Measurements from ENCODE around the gene NUBP2. TPM values are rescaled to one million over a fixed set of nuclear protein-coding genes. Genes with fewer than 3 reads are reported as not detected.
A peak's percentile ranks its signal among the peaks of the same experiment; 100 is the strongest.

NUBP2 gene
- total RNA-seq, 1 experiment from 2014 or later, result 103 TPM

DNA sequence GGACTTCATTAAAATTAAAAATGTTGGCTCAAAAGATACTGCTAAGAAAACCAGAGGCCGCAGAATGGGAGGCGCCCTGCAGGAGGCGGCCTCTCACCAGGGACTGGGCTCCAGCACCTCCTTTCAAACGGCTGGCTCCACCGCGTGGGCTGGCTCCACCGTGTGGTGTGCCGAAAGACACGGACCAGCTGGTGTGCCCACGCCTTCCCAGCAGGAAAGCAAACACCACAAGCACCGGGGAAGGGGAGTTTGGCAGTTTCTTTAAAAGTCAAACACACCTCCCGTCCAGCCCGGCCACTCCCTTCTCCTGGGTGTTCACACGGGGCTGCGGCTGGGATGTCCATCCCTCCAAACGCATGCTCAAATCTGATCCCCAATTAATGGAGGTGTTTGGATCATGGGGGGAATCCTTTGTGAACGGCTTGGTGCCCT is 30.0 kb downstream of the NUBP2 start:
- TF ChIP-seq, protein P1, sequence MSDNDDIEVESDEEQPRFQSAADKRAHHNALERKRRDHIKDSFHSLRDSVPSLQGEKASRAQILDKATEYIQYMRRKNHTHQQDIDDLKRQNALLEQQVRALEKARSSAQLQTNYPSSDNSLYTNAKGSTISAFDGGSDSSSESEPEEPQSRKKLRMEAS (IDR thresholded peaks at IDR 0.05), result peak; percentile 65; the same call in 1 of the 2 replicates
- TF ChIP-seq POLR2A (IDR thresholded peaks at IDR 0.05; ENCODE audit: borderline replicate concordance, extremely low read depth, insufficient read depth, insufficient read length), result no peak
- 0 out of 2 replicates have a peak, but pooled peaks have one; percentile 21 for TF ChIP-seq POLR2AphosphoS5 (IDR thresholded peaks at IDR 0.05; ENCODE audit: low read depth, low read length)
- no peak for TF ChIP-seq SP1 (IDR thresholded peaks at IDR 0.05; ENCODE audit: low read depth)
- TF ChIP-seq, protein P2, sequence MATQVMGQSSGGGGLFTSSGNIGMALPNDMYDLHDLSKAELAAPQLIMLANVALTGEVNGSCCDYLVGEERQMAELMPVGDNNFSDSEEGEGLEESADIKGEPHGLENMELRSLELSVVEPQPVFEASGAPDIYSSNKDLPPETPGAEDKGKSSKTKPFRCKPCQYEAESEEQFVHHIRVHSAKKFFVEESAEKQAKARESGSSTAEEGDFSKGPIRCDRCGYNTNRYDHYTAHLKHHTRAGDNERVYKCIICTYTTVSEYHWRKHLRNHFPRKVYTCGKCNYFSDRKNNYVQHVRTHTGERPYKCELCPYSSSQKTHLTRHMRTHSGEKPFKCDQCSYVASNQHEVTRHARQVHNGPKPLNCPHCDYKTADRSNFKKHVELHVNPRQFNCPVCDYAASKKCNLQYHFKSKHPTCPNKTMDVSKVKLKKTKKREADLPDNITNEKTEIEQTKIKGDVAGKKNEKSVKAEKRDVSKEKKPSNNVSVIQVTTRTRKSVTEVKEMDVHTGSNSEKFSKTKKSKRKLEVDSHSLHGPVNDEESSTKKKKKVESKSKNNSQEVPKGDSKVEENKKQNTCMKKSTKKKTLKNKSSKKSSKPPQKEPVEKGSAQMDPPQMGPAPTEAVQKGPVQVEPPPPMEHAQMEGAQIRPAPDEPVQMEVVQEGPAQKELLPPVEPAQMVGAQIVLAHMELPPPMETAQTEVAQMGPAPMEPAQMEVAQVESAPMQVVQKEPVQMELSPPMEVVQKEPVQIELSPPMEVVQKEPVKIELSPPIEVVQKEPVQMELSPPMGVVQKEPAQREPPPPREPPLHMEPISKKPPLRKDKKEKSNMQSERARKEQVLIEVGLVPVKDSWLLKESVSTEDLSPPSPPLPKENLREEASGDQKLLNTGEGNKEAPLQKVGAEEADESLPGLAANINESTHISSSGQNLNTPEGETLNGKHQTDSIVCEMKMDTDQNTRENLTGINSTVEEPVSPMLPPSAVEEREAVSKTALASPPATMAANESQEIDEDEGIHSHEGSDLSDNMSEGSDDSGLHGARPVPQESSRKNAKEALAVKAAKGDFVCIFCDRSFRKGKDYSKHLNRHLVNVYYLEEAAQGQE (IDR thresholded peaks at IDR 0.05; ENCODE audit: low read depth), result no peak
- peak; percentile 87 for TF ChIP-seq RAD21 (IDR thresholded peaks at IDR 0.05; ENCODE audit: low read depth)
- peak; percentile 81 for TF ChIP-seq EGR1 (IDR thresholded peaks at IDR 0.05; ENCODE audit: low read depth)
- no peak for TF ChIP-seq EZH2phosphoT487 (IDR thresholded peaks at IDR 0.05; ENCODE audit: borderline replicate concordance)
- TF ChIP-seq CBX3 (IDR thresholded peaks at IDR 0.05; ENCODE audit: low read depth), result no peak
- TF ChIP-seq, protein P3, sequence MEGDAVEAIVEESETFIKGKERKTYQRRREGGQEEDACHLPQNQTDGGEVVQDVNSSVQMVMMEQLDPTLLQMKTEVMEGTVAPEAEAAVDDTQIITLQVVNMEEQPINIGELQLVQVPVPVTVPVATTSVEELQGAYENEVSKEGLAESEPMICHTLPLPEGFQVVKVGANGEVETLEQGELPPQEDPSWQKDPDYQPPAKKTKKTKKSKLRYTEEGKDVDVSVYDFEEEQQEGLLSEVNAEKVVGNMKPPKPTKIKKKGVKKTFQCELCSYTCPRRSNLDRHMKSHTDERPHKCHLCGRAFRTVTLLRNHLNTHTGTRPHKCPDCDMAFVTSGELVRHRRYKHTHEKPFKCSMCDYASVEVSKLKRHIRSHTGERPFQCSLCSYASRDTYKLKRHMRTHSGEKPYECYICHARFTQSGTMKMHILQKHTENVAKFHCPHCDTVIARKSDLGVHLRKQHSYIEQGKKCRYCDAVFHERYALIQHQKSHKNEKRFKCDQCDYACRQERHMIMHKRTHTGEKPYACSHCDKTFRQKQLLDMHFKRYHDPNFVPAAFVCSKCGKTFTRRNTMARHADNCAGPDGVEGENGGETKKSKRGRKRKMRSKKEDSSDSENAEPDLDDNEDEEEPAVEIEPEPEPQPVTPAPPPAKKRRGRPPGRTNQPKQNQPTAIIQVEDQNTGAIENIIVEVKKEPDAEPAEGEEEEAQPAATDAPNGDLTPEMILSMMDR (IDR thresholded peaks at IDR 0.05 in 2 of 3, conservative IDR thresholded peaks at IDR 0.05 in 1 of 3; ENCODE audit: borderline replicate concordance in 1 of 3, insufficient read depth in 1 of 3, low read depth in 2 of 3, low read length in 2 of 3), result peak; percentile 71 to 98 (median 80)
- no peak for TF ChIP-seq FOSL1 (IDR thresholded peaks at IDR 0.05; ENCODE audit: low read depth)
- peak; percentile 47 for DNase-seq (ENCODE audit: low read depth, low spot score)
- intact Hi-C loops (cut with micrococcal nuclease), result no loop called here
- no peaks in the 10 kb centered on the region for H3K27me3 ChIP-seq (ENCODE audit: insufficient read depth, low read length)
- no peaks in the 10 kb centered on the region for H3K79me2 ChIP-seq (ENCODE audit: insufficient read depth, low read length)
- H3K4me3 ChIP-seq (replicated peaks in 1 of 2; ENCODE audit: low read depth in 1 of 2, low read length in 2 of 2), result no peak overlapping the region
- H3K9me2 ChIP-seq (ENCODE audit: insufficient read depth), result no peaks in the 10 kb centered on the region
- H3K4me1 ChIP-seq (ENCODE audit: control insufficient read depth in 1 of 2, insufficient read depth in 2 of 2, low read length in 2 of 2), result peaks cover 6 to 10% of the 10 kb centered on the region in 2 experiments; a peak in 3 of 4 replicates
- no peak overlapping the region; the same call in 1 of the 2 replicates for H3K9ac ChIP-seq (ENCODE audit: low read length)
- peak; percentile 95 for ATAC-seq
- H3K36me3 ChIP-seq (ENCODE audit: control insufficient read depth in 1 of 2, insufficient read depth in 2 of 2, low read length in 2 of 2), result 0 out of 4 replicates have a peak, but pooled peaks cover 2 to 5% of the 10 kb centered on the region in 2 experiments
- H3K9me3 ChIP-seq (ENCODE audit: control insufficient read depth in 1 of 2, insufficient read depth in 1 of 2, low read depth in 1 of 2, low read length in 2 of 2), result no peaks in the 10 kb centered on the region
- no peaks in the 10 kb centered on the region for H4K20me1 ChIP-seq (ENCODE audit: insufficient read depth)
- CTCF ChIA-PET, result interaction anchor here (0.6 to 1.3 kb wide), 3 partner anchors 12 to 137 kb away, joined by 3 to 4 read pairs (median 3); partner anchors contain the start of genes FAHD1 and HAGH
- RAD21 ChIA-PET (ENCODE audit: low non-redundant PET in 1 of 2, low total read pairs in 2 of 2, uncharacterized antibody in 2 of 2, unreplicated experiment in 2 of 2), result no interaction called here
- H3K4me2 ChIP-seq (ENCODE audit: low read length), result peak overlapping the region; percentile 49
- no peak overlapping the region for H2AFZ ChIP-seq (ENCODE audit: low read depth, low read length, poor library complexity, severe bottlenecking)
- POLR2A ChIA-PET, result no interaction called here
- H3K27ac ChIP-seq (ENCODE audit: low read depth, low read length), result no peak overlapping the region
- BruUV-seq (replicated peaks), result no TSS peak
